Iris pigment epithelial cell (primary cell): ENCODE results near the gene RAB2B.

Source experiments
- DNase-seq: peaks from one replicate; pipeline ENCODE4 v3.0.0-alpha.2; 2011; ENCODE audit warnings: low read depth

The RAB2B gene

DNA sequence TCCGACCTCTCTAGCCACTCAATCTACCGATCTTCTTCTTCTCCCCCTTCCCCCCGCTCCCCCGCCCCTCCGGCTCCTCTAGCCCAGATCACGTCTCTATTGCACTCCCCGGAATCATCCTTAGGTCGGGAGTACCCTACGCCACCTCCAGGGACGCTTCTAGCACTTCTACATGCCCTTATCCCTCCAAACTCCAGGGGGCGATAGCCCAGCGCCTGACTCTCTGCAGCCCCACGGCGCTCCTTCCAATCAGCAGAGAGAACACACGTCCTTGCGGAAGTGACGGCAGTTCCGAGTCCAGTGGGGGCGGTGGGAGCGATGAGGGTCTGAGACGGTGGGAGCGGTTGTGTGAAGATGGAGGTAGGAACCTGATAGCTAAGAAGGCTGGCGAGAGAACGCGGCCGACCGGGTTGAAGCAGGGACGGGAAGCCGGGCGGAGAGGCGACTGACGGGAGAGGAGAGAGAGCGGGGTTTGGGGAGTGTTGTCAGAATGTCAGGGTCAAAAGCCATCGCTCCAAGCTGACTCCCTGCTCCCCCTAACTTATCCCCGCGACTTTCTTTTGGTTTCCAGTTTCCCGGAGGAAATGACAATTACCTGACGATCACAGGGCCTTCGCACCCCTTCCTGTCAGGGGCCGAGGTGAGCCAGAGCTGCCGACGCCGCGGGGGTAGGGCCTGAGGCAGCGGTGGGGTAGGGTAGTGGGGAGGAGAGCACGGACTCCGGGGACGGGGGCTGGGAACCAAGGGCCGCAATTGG lies at the start of gene RAB2B, which contains the start of gene TOX4:
Gene RAB2B (minus strand): TSS at position 35 of the 757 bp plus-strand sequence. CDS start 87 bp downstream, outside the sequence.
Gene TOX4 (plus strand): TSS at position 271 of the 757 bp plus-strand sequence. CDS start 84 bp downstream, at position 355.
- peak; percentile 99 for DNase-seq

- peak; percentile 63 for DNase-seq
These were observed 49.4 kb upstream of the RAB2B start, which contains the start of gene SALL2 for GRCh38 chr14:21525962-21526671. TSS of gene SALL2 (minus strand) at chr14:21526346. CDS start at chr14:21526127, 219 bp downstream.

- DNase-seq = peak; percentile 39
These were observed 48.8 kb upstream of the RAB2B start for GRCh38 chr14:21525571-21525961.

DNA sequence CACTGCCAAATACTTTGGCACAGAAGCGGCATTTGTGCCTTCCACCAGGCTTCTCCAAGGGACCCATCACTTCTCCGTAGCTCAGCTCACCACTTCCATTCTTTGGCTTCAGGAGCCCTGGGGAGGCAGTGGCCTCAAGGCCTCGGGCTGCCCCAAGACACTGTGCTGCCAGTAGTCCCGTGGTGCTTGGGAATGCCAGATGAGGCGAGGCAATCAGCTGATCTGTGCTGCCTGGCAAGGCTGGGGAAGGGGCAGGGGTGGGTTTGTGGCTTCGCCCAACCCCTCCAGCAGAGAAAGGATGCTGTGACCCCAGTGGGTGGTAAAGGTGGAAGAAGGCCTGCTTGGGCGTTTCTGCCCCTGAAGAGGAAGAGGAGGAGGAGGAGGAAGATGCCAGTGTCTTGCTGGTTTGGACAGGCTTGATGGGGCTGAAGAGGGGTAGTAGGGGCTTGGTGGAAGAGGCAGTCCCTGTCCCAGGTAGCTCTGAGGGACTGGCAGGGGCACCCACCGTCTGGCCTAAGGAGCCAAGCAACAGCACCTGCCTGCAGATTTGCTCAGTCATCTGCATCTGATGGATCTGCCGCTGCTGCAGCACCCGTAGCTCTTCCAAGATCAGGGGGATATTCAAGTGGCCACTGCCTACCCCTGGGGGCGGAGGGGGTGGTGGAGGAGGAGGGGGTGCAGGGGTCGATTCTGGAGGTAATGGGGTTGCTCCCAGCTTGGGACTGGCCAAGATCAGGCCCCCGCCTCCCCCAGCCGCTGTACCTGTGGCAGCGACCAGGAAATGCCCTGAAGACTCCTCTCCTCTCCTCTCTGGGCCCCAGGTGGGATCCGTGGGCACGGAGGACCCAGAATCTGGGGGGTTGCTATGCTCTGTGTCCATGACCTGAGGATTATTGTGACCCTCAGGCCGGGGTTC lies 48.1 kb upstream of the RAB2B start:
- no peak for DNase-seq

- no peak for DNase-seq
These were observed 46.4 kb upstream of the RAB2B start for GRCh38 chr14:21523203-21523602.

GRCh38 chr14:21521501-21521900 lies 44.7 kb upstream of the RAB2B start:
- DNase-seq = peak; percentile 74

DNA sequence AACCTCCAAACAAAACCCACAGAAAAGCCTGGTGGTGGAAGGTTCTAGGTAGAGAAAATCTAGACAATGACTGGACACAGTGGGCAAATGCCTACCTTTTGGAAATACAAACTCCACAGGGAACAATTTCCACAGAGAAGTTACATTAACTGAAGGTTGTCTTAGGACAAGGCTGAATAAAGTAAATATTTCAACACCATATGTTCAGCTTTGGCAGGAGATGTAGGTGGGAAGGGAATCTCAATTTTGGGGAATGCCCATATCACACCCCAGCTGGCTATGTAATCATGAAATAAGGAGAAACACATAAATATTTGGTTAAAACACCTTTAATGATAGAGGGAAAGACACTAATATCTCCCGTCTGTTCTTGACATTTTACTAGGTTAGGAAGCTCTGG lies 44.0 kb upstream of the RAB2B start:
- DNase-seq = no peak

GRCh38 chr14:21518725-21519124 lies 42.0 kb upstream of the RAB2B start:
- DNase-seq = no peak

GRCh38 chr14:21514341-21514740 lies 37.6 kb upstream of the RAB2B start:
- no peak for DNase-seq

DNA sequence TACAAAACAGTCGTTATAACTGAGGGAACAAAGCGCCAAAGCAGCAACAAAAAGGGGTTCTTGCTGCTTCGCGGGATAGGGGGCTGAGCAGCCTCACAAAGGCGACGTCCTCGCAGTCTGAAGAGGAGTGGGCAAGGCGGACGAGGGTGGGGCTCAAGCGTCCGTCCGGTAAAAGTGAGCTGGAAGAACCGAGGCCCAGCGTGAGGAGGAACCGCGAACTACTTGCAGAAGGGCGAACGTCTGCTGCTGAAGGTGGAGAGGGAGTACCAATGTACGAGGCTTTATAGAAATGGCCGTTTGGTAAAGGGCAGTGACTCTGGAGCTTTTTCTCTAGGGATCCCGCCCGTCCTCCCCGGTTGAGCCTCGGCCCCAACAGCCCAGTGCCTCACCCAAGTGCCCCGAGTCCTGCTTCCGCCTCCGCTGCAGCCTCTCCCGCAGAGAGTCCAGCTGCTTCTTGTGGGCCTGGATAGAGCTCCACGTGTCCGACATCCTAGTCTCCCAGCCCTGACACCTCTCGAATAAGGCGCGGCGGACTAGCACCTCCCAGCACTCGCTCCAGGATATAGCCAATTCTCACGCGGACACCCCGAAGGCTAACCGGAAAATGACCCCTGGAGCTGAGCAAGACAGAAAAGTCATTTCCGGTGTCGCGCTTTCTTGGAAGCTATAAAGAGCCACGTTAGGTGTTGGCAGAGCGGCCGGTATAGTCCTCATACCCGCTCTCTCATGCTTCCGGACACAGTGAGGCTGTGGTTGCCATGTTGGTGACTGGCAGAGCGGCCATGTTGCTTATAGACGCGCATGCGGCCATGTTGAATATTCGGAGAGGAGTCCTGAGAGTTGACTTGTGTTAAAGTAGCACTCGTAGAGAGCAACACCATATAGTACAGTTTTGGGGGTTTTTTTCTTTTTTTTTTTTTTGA lies 34.2 kb upstream of the RAB2B start, which contains the start of gene METTL3:
Gene METTL3 (minus strand): TSS at position 606 of the 923 bp plus-strand sequence. CDS start 117 bp downstream, at position 489.
- peak; percentile 100 for DNase-seq

GRCh38 chr14:21509432-21510143 lies 32.8 kb upstream of the RAB2B start:
- DNase-seq = no peak

DNA sequence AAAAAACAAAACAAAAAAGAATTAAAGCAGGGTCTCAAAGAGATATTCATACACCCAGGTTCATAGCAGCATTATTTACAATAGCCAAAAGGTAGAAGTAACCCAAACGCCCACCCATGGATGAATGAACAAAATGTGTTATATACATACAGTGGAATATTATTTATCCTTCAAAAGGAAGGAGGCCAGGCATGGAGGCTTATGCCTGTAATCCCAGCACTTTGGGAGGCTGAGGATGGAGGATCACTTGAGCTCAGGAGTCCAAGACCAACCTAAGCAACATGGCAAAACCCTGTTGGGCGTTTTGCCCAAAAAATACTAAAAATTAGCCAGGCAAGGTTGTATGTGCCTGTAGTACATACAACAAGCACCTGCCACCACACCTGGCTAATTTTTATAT lies 29.8 kb upstream of the RAB2B start:
- DNase-seq = no peak

- no peak for DNase-seq
These were observed 28.3 kb upstream of the RAB2B start for GRCh38 chr14:21505012-21505553.

- no peak for DNase-seq
These were observed 26.6 kb upstream of the RAB2B start for GRCh38 chr14:21503376-21503775.

- no peak for DNase-seq
These were observed 24.8 kb upstream of the RAB2B start for GRCh38 chr14:21501568-21501967.

- DNase-seq = peak; percentile 57
These were observed 22.1 kb upstream of the RAB2B start for GRCh38 chr14:21498540-21499526.

- DNase-seq = peak; percentile 90
These were observed 19.7 kb upstream of the RAB2B start for GRCh38 chr14:21496453-21496852.

GRCh38 chr14:21494902-21495762 lies 18.4 kb upstream of the RAB2B start:
- DNase-seq = peak; percentile 91
